Nephron progenitor cell (in vitro differentiated cells): Measurements from ENCODE around the gene MECP2.

ENCODE experiments used
- DNase-seq: peaks from one replicate; pipeline ENCODE4 v3.0.0; 2021
- H3K27ac Mint-ChIP-seq: 2 replicates; pipeline ENCODE4 v1.8.0; 2021; ENCODE audit warnings: mild to moderate bottlenecking, moderate library complexity, mixed read lengths
- H3K27me3 Mint-ChIP-seq: 2 replicates; pipeline ENCODE4 v1.8.0; 2021; ENCODE audit warnings: mild to moderate bottlenecking, low read depth, mixed read lengths; ENCODE audit not compliant: poor library complexity
- H3K36me3 Mint-ChIP-seq: 2 replicates; pipeline ENCODE4 v1.8.0; 2021; ENCODE audit warnings: low read depth, mixed read lengths
- H3K4me1 Mint-ChIP-seq: 2 replicates; pipeline ENCODE4 v1.8.0; 2021; ENCODE audit warnings: mixed read lengths
- H3K4me3 Mint-ChIP-seq: 2 replicates; pipeline ENCODE4 v1.8.0; 2021; ENCODE audit warnings: mild to moderate bottlenecking, moderate library complexity, mixed read lengths
- H3K9me3 Mint-ChIP-seq: 2 replicates; pipeline ENCODE4 v1.8.0; 2021; ENCODE audit warnings: mild to moderate bottlenecking, moderate library complexity, mixed read lengths
- TF ChIP-seq, protein P1 (sequence below): fragments of 200-600 bp; sonication (generic); IDR thresholded peaks from 2 replicates; pipeline ENCODE4 v1.5.0; 2021; ENCODE audit warnings: antibody characterized with exemption

The MECP2 gene

DNA sequence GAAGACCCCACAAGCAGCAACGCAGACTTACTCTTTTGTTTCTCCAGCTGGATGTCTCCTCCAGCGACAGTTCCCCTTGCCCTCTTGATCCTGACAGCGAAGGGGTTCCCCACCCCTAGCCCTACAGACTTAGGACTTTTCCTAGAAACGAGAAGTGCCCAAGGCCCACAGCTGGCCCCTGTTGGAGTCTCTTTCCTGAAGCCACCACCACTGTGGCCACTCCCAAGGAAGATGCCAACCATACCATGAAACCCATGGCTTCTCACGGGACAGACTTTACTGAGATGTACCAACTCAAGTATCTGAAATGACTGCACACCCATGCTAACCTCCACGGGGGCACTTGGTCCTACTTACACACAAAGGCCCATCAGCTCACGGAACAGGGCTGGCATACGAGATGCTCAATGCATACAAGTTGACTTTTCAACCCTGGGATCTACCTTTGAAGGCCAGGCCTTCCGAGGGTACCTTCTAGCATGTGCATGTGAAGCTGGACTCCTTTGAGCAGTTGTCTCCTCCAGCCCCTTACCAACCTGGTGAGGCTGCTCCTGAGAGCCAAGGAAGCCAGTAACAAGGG lies 76.9 kb downstream of the MECP2 start:
- peak overlapping the region; percentile 95 for H3K27ac Mint-ChIP-seq
- no peaks in the 10 kb centered on the region for H3K27me3 Mint-ChIP-seq
- H3K4me3 Mint-ChIP-seq: peak overlapping the region; percentile 81
- H3K4me1 Mint-ChIP-seq: peaks cover 56% of the 10 kb centered on the region
- H3K9me3 Mint-ChIP-seq: peaks cover 44% of the 10 kb centered on the region
- TF ChIP-seq, protein P1, sequence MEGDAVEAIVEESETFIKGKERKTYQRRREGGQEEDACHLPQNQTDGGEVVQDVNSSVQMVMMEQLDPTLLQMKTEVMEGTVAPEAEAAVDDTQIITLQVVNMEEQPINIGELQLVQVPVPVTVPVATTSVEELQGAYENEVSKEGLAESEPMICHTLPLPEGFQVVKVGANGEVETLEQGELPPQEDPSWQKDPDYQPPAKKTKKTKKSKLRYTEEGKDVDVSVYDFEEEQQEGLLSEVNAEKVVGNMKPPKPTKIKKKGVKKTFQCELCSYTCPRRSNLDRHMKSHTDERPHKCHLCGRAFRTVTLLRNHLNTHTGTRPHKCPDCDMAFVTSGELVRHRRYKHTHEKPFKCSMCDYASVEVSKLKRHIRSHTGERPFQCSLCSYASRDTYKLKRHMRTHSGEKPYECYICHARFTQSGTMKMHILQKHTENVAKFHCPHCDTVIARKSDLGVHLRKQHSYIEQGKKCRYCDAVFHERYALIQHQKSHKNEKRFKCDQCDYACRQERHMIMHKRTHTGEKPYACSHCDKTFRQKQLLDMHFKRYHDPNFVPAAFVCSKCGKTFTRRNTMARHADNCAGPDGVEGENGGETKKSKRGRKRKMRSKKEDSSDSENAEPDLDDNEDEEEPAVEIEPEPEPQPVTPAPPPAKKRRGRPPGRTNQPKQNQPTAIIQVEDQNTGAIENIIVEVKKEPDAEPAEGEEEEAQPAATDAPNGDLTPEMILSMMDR: no peak
- H3K36me3 Mint-ChIP-seq: peaks cover 5% of the 10 kb centered on the region
- DNase-seq: no peak

DNA sequence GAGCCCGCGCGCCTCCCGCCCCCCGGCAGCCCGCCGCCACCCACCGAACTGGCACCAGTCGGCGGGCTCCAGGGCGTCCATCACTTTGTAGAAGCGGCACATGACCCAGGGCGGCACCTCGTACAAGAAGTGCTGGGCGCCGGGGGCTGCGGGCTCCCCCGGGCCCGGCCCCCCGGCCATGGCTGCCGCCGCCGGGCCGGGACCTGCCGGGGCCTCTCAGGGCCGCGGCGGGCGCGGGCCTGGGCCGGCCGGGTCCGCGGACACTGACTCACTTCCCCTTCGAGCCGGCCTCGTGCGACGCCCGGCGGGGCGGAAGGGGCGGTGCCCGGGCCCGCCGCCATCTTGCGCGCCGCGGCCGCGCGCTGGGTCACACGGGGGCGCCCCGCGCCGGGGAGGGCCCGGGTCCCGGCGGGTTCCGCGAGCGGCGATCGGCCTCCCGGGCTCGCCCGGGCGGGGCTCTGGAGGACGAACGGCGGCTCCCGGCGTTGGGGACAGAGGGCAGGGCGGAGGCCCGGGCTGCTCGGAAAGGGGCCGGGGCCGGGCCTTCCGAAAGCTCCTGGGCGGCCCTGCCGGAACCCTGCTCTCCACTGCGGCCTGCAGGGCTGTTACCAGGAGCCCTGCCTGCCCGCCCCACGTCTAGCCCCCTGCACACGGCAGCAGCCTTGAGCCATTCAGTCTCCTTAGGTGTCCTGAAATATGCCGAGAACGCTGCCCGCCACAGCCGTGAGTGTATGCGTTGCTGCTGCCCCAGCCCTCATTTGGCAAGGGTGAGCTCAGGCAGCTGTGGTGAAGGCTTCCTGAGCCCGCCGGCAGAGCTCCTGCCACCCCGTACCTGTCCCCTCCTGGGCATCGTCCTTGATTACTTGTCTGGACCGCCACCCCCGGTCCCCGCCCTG lies 77.6 kb downstream of the MECP2 start, which contains the start of gene IRAK1:
Gene IRAK1, minus strand, starts transcription at position 270 of the 896 bp plus-strand sequence. Its CDS starts 90 bp downstream, at position 180.
- Mint-ChIP-seq H3K36me3 (peaks cover 5% of the 10 kb centered on the region), H3K4me1 (peaks cover 48% of the 10 kb centered on the region), H3K27ac (peak within 1 kb of the TSS; percentile 95), H3K9me3 (peaks cover 45% of the 10 kb centered on the region), H3K27me3 (no peaks in the 10 kb centered on the region), H3K4me3 (peak within 1 kb of the TSS; percentile 81)
- TF ChIP-seq, protein P1: no peak
- DNase-seq: peak; percentile 60

DNA sequence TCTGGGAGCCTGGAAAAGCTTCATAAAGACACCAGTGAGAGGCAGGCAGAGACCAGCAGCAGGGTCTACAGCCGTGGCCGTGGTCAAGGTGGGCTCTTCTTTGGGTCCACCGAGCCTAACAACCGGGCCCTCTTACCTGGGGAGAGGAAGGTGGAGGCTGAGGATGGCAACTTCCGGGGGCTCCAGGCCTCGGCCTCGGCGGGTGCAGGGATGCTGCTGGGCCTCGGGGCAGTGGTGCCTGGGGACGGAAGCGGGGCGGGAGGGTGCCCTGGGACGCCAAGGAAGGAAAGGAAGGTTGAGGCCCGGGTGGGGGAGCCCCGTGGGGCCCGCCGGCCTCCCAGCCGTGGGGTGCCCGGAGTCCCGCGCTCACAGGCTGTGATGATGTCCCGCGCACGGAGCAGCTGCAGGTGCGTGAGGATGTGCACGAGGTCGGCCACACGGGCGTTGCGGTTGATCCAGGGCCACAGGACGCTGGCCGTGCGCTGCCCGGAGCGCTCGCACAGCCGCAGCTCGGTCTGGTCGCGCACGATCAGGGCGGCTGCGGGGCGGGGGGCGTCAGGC lies 78.4 kb downstream of the MECP2 start:
- TF ChIP-seq, protein P1: no peak
- Mint-ChIP-seq H3K36me3 (peaks cover 5% of the 10 kb centered on the region), H3K9me3 (peaks cover 47% of the 10 kb centered on the region), H3K27me3 (no peaks in the 10 kb centered on the region), H3K27ac (no peak overlapping the region), H3K4me1 (peaks cover 41% of the 10 kb centered on the region), H3K4me3 (peak overlapping the region; percentile 81)
- DNase-seq: peak; percentile 35

DNA sequence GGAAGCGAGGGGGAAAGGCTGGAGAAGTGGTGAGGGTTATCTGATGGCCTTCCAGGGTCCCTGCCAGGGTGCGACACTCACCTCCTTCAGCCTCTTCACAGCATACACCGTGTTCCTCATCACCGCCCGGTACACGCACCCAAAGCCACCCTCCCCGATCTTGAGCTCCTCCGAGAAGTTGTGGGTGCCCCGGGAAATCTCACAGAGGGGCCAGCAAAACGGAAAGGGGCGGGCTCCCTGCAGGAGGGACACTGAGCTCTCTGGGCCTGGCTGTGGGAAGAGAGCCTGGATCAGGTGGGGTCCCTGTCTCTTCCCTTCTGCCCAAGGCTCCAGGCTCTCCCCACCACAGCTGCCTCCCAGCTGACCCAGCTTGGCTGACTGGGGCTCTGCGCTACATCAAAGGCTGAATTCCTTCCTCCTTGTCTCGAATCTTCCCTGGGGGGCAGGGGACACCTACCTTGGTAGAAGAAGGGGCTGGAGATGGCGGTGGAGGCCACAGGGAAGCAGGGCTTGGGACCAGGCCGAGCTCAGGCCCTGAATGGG lies 78.9 kb downstream of the MECP2 start:
- TF ChIP-seq, protein P1: no peak
- H3K27me3 Mint-ChIP-seq: no peaks in the 10 kb centered on the region
- peaks cover 37% of the 10 kb centered on the region for H3K4me1 Mint-ChIP-seq
- no peak overlapping the region for H3K27ac Mint-ChIP-seq
- H3K4me3 Mint-ChIP-seq: peak overlapping the region; percentile 81
- H3K36me3 Mint-ChIP-seq: peaks cover 5% of the 10 kb centered on the region
- DNase-seq: no peak
- peaks cover 44% of the 10 kb centered on the region for H3K9me3 Mint-ChIP-seq

DNA sequence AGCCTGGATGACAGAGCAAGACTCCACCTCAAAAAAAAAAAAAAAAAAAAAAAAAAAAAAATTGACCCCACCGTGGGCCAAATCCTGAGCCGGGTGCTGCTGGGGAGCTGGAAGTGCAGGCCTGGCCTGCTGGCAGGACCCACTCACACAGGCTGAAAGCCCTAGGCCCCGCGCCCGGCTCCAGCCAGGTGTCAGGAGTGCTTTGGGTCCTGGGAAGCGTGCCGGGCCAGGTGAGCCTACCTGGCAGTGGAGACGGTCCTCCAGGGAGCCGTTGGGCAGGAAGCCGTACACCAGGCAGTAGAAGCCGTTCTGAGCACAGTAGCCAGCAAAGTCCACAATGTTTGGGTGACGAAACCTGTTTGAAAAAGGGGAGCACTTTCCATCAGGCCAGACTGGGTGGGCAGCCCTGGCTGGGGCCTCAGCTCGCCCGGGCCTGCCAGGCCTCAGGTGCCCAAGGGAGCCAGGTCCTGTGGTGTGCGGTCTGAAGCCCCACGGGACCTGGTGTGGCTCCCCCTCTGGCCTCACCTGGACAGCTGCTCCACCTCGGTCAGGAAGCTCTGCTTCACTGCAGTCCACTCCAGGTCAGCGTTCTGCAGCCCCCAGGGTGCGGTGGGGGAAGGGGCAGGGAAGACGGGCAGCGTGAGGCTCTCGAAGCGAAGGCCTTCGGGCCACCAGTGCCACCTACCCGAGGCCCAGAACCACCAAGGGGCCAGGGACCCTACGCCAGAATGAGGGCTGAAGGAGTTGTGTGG lies 79.6 kb downstream of the MECP2 start:
- no peak overlapping the region for H3K27ac Mint-ChIP-seq
- peaks cover 36% of the 10 kb centered on the region for H3K4me1 Mint-ChIP-seq
- H3K4me3 Mint-ChIP-seq: peak overlapping the region; percentile 34
- peaks cover 5% of the 10 kb centered on the region for H3K36me3 Mint-ChIP-seq
- TF ChIP-seq, protein P1: no peak
- no peaks in the 10 kb centered on the region for H3K27me3 Mint-ChIP-seq
- no peak for DNase-seq
- H3K9me3 Mint-ChIP-seq: peaks cover 40% of the 10 kb centered on the region
